Naive thymus-derived CD4-positive, alpha-beta T cell (primary cell): ENCODE data around the gene KCNA1. TPM values are rescaled to one million over a fixed set of nuclear protein-coding genes. Genes with fewer than 3 reads are reported as not detected.
A peak's percentile ranks its signal among the peaks of the same experiment; 100 is the strongest.

Experiments used
- ATAC-seq: fragments of 150-1000 bp; cut with Tn5 transposase; 2 replicates; pipeline ENCODE4 v1.10.0; 2021; ENCODE audit warnings: mild to moderate bottlenecking, moderate library complexity
- CTCF ChIA-PET: fragments of 350-600 bp; sonication (Branson Sonifier 250); formaldehyde crosslinking; loops from one replicate; lab custom pipeline; 2021; ENCODE audit warnings: antibody characterized with exemption; lab: Charles Lee
- POLR2A ChIA-PET: fragments of 350-600 bp; sonication (Branson Sonifier 250); formaldehyde crosslinking; loops from one replicate; lab custom pipeline; 2021; ENCODE audit warnings: antibody characterized with exemption, inconsistent platforms; lab: Charles Lee
- DNase-seq, 9 donors: peaks; one replicate each; pipeline versions ENCODE4 v3.0.0 to v3.0.0-alpha.2; 2020 to 2022; ENCODE audit warnings: mixed read lengths in 1 of 9
- H3K27ac ChIP-seq: one replicate; pipeline ENCODE4 v1.7.0; 2013; ENCODE audit warnings: mild to moderate bottlenecking, low read depth, low read length, moderate library complexity
- H3K27me3 ChIP-seq, 2 donors: one replicate each; pipeline ENCODE4 v1.7.0; 2013; ENCODE audit warnings: low read length in 2 of 2, mild to moderate bottlenecking in 2 of 2, moderate library complexity in 2 of 2; ENCODE audit not compliant: control insufficient read depth in 2 of 2, insufficient read depth in 2 of 2
- H3K36me3 ChIP-seq, 3 experiments: 1 replicate in 2 of 3; 2 replicates in 1 of 3; pipeline ENCODE4 v1.7.0; 2013; ENCODE audit warnings: low read length in 3 of 3, mild to moderate bottlenecking in 3 of 3, moderate library complexity in 1 of 3; ENCODE audit not compliant: insufficient read depth in 3 of 3, control insufficient read depth in 2 of 3
- H3K4me1 ChIP-seq, 2 donors: one replicate each; pipeline ENCODE4 v1.7.0; 2013; ENCODE audit warnings: low read length in 2 of 2, mild to moderate bottlenecking in 2 of 2, moderate library complexity in 1 of 2; ENCODE audit not compliant: control insufficient read depth in 2 of 2, insufficient read depth in 2 of 2
- H3K4me3 ChIP-seq: 2 replicates; pipeline ENCODE4 v1.7.0; 2013; ENCODE audit warnings: mild to moderate bottlenecking, low read length
- H3K9me3 ChIP-seq, 3 experiments: 1 replicate in 2 of 3; 2 replicates in 1 of 3; pipeline ENCODE4 v1.7.0; 2013; ENCODE audit warnings: low read length in 3 of 3; ENCODE audit not compliant: control insufficient read depth in 2 of 3
- H3K27ac Mint-ChIP-seq, 9 donors: one replicate each; pipeline ENCODE4 v1.8.0; 2020 to 2022; ENCODE audit warnings: mixed read lengths in 9 of 9, mild to moderate bottlenecking in 8 of 9, moderate library complexity in 5 of 9, inconsistent platforms in 2 of 9
- H3K27me3 Mint-ChIP-seq, 5 donors: one replicate each; pipeline ENCODE4 v1.8.0; 2021 to 2022; ENCODE audit warnings: mixed read lengths in 5 of 5, mild to moderate bottlenecking in 1 of 5
- H3K36me3 Mint-ChIP-seq, 5 donors: one replicate each; pipeline ENCODE4 v1.8.0; 2020 to 2022; ENCODE audit warnings: mixed read lengths in 5 of 5, mild to moderate bottlenecking in 3 of 5, inconsistent platforms in 1 of 5
- H3K4me1 Mint-ChIP-seq, 7 donors: one replicate each; pipeline ENCODE4 v1.8.0; 2020 to 2022; ENCODE audit warnings: mixed read lengths in 7 of 7, mild to moderate bottlenecking in 3 of 7, inconsistent platforms in 1 of 7
- H3K4me3 Mint-ChIP-seq, 10 donors: one replicate each; pipeline ENCODE4 v1.8.0; 2020 to 2022; ENCODE audit warnings: mild to moderate bottlenecking in 10 of 10, mixed read lengths in 10 of 10, moderate library complexity in 6 of 10, inconsistent platforms in 2 of 10
- H3K9me3 Mint-ChIP-seq, 11 donors: one replicate each; pipeline ENCODE4 v1.8.0; 2020 to 2022; ENCODE audit warnings: mixed read lengths in 11 of 11, mild to moderate bottlenecking in 4 of 11, inconsistent platforms in 1 of 11, moderate library complexity in 1 of 11
- intact Hi-C, 2 donors: fragments of 100-400 bp; cut with micrococcal nuclease; formaldehyde crosslinking; loops; one replicate each; pipeline ENCODE4 v1.15.1; 2023
- polyA plus RNA-seq, 2 donors: library from polyadenylated mRNA; unstranded; fragments of 300-500 nt; fragmentation: Illumina TruSeq; gene quantifications; one replicate each; pipeline ENCODE4 v1.2.3, GENCODE V29; 2021
- total RNA-seq, 6 experiments: library from RNA in 5 of 6; stranded (reverse) in 5 of 6; gene quantifications; 1 replicate in 5 of 6; 2 replicates in 1 of 6; pipeline ENCODE4 v1.2.3 and lab custom pipeline; 2021 to 2026

KCNA1 gene
- total and polyA plus RNA-seq, 7 experiments from 2014 or later, result not detected

DNA sequence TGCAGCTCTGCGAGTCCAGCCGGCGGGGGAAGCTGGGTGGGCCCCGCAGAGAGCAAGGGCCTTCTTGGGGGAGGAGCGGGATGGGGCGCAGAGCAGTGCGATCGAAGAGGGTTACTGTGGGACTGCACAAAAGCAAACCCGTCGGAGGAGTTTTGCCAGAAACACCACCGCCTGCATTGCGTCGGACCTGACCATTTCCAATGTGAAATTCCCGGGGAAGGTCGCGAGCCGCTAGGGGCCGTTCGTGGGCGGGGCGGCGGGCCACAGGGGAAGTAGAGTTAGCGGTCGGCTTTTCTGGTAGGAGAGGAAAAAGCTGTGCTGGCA is 333 bp upstream of the KCNA1 start:
- Histone ChIP-seq H3K4me1 (peaks cover 0 to 3% of the 10 kb centered on the region in 2 donors), H3K9me3 (no peaks in the 10 kb centered on the region), H3K36me3 (no peaks in the 10 kb centered on the region), H3K27ac (no peak overlapping the region), H3K4me3 (no peak overlapping the region), H3K27me3 (peaks cover 0 to 14% of the 10 kb centered on the region in 2 donors)
- H3K27ac Mint-ChIP-seq, result no peak overlapping the region
- ChIA-PET CTCF (no interaction called here), POLR2A (no interaction called here)
- DNase-seq (peak in 1 of 9 donors; percentile 30), ATAC-seq (no peak)
- peak overlapping the region in 8 of 10 donors; percentile 17 to 87 (median 42) for H3K4me3 Mint-ChIP-seq
- H3K4me1 Mint-ChIP-seq, result peaks cover 7 to 20% (median 11%) of the 10 kb centered on the region in 7 donors
- H3K27me3 Mint-ChIP-seq, result peaks cover 23 to 56% (median 28%) of the 10 kb centered on the region in 5 donors
- H3K36me3 Mint-ChIP-seq, result peaks cover 0 to 5% (median 4%) of the 10 kb centered on the region in 5 donors
- H3K9me3 Mint-ChIP-seq, result peaks cover 0 to 8% (median 2%) of the 10 kb centered on the region in 11 donors
- intact Hi-C loops, result no loop called here

DNA sequence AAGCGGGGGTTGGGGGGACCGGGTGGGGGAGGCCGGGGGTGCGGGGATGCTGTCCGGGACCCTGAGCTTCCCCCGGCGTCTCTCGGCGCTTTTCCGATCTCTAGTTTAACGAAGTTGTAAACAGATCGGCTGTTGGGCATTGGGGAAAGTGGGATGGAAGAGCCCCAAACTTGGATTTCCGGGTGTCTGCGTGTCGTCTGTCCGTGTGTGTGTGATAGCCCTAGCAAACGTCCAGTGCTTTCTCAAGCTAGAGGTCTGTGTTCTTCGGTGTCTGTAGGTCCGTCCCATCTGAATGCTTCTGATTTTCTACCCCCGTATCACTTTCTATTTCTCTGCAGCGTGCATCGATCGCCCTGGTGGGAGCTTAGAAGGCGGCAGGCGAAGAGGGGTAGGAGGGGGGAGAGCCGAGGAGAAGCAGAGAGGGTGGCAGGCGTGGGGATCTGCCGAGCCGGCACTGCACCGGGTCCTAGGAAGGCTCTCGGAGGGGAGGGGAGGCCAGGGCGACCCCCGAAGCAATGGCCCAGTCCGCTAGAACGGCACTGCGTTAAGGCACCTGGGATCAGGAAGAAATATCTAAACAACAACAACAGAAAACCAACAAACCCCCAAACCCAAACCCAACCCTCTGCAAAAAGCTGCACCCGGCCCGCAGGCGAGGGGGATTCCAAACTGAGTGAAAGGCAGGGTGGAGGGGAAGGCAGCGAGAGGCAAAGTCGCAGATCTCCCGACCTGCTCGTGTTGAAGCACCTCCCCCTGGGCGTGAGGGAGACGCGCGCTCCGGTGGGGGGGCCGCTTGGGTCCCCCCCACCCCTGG is 1.0 kb downstream of the KCNA1 start:
- no peak for DNase-seq
- intact Hi-C loops, result loop anchor here in 1 of 2 donors (5.0 kb wide), 1 partner anchor 53 kb away; no protein-coding TSS in a partner anchor
- peaks cover 0 to 8% (median 2%) of the 10 kb centered on the region in 11 donors for H3K9me3 Mint-ChIP-seq
- peak overlapping the region in 9 of 10 donors; percentile 78 to 94 (median 89) for H3K4me3 Mint-ChIP-seq
- peaks cover 7 to 20% (median 11%) of the 10 kb centered on the region in 7 donors for H3K4me1 Mint-ChIP-seq
- ChIA-PET POLR2A (no interaction called here), CTCF (no interaction called here)
- peak overlapping the region in 1 of 9 donors; percentile 34 for H3K27ac Mint-ChIP-seq
- H3K36me3 Mint-ChIP-seq, result peaks cover 0 to 5% (median 4%) of the 10 kb centered on the region in 5 donors
- Histone ChIP-seq H3K9me3 (no peaks in the 10 kb centered on the region), H3K4me3 (peak overlapping the region; percentile 43), H3K36me3 (no peaks in the 10 kb centered on the region), H3K27ac (no peak overlapping the region), H3K27me3 (peaks cover 0 to 14% of the 10 kb centered on the region in 2 donors), H3K4me1 (peaks cover 0 to 3% of the 10 kb centered on the region in 2 donors)
- ATAC-seq, result peak; percentile 36
- peaks cover 30 to 65% (median 42%) of the 10 kb centered on the region in 5 donors for H3K27me3 Mint-ChIP-seq

DNA sequence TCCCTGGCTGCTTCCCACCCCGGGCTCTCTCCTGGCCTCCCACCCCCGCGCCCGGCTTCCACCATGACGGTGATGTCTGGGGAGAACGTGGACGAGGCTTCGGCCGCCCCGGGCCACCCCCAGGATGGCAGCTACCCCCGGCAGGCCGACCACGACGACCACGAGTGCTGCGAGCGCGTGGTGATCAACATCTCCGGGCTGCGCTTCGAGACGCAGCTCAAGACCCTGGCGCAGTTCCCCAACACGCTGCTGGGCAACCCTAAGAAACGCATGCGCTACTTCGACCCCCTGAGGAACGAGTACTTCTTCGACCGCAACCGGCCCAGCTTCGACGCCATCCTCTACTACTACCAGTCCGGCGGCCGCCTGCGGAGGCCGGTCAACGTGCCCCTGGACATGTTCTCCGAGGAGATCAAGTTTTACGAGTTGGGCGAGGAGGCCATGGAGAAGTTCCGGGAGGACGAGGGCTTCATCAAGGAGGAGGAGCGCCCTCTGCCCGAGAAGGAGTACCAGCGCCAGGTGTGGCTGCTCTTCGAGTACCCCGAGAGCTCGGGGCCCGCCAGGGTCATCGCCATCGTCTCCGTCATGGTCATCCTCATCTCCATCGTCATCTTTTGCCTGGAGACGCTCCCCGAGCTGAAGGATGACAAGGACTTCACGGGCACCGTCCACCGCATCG is 1.8 kb downstream of the KCNA1 start:
- H3K36me3 ChIP-seq, result no peaks in the 10 kb centered on the region
- intact Hi-C loops, result loop anchor here in 1 of 2 donors (5.0 kb wide), 1 partner anchor 54 kb away; no protein-coding TSS in a partner anchor
- H3K27me3 ChIP-seq, result peaks cover 0 to 14% of the 10 kb centered on the region in 2 donors
- peaks cover 31 to 73% (median 49%) of the 10 kb centered on the region in 5 donors for H3K27me3 Mint-ChIP-seq
- CTCF ChIA-PET, result no interaction called here
- POLR2A ChIA-PET, result no interaction called here
- peaks cover 0 to 8% (median 2%) of the 10 kb centered on the region in 11 donors for H3K9me3 Mint-ChIP-seq
- no peak overlapping the region for H3K27ac Mint-ChIP-seq
- H3K4me3 ChIP-seq, result no peak overlapping the region
- ATAC-seq (no peak), DNase-seq (no peak)
- H3K36me3 Mint-ChIP-seq, result peaks cover 0 to 5% (median 4%) of the 10 kb centered on the region in 5 donors
- peak overlapping the region in 9 of 10 donors; percentile 36 to 80 (median 75) for H3K4me3 Mint-ChIP-seq
- H3K27ac ChIP-seq, result no peak overlapping the region
- no peaks in the 10 kb centered on the region for H3K9me3 ChIP-seq
- H3K4me1 Mint-ChIP-seq, result peaks cover 7 to 20% (median 11%) of the 10 kb centered on the region in 7 donors
- H3K4me1 ChIP-seq, result peaks cover 0 to 3% of the 10 kb centered on the region in 2 donors

DNA sequence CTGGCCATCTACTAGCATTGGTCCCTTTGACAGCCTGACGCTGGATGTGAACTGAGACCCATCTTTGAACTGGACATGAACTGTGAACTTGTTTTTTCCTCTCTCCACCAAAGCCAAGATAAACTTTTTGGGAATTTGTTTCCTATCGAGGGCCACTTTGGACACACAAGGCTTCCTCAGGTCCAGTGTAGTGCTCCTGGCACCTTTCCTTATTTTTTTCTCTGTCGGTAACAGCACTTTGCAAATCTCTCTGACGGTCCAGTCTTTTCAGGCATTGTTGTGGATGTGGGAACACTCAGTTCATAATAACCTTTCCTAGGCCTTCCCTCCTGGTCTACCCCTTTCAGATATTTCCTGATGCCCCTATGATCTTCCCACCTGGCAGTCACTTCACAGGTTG is 5.0 kb downstream of the KCNA1 start:
- POLR2A ChIA-PET, result no interaction called here
- Histone ChIP-seq H3K9me3 (no peaks in the 10 kb centered on the region), H3K36me3 (no peaks in the 10 kb centered on the region), H3K27me3 (peaks cover 0 to 3% of the 10 kb centered on the region in 2 donors), H3K4me3 (no peak overlapping the region), H3K4me1 (no peaks in the 10 kb centered on the region), H3K27ac (no peak overlapping the region)
- no peak for DNase-seq
- CTCF ChIA-PET, result no interaction called here
- intact Hi-C loops, result loop anchor here in 1 of 2 donors (5.0 kb wide), 1 partner anchor 57 kb away; no protein-coding TSS in a partner anchor
- no peak for ATAC-seq
- Mint-ChIP-seq H3K9me3 (peaks cover 0 to 8% (median 2%) of the 10 kb centered on the region in 11 donors), H3K36me3 (peaks cover 0 to 5% (median 4%) of the 10 kb centered on the region in 5 donors), H3K27ac (no peak overlapping the region), H3K4me1 (peaks cover 5 to 19% (median 15%) of the 10 kb centered on the region in 7 donors), H3K27me3 (peaks cover 40 to 88% (median 56%) of the 10 kb centered on the region in 5 donors), H3K4me3 (no peak overlapping the region)

DNA sequence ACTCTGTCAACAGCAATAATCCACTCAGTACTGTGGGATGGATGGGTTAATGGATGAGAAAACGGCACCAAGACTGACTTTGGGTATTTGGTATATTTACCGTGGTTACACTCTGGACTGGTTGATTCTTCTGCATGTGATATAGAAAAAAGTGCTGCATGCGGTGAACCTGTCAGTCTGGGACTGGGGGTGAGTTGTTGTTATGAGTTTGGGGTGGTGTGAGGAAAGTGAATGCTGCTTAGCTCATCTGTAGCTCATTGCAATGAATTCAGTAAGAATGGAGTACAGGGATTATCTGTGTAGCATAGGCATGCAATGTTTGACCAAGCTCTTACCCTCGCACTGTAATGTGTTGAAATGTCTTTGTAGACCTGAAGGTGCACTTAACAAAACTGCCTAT is 6.0 kb downstream of the KCNA1 start:
- H3K4me1 ChIP-seq, result no peaks in the 10 kb centered on the region
- DNase-seq, result no peak
- Mint-ChIP-seq H3K4me1 (peaks cover 2 to 15% (median 11%) of the 10 kb centered on the region in 7 donors), H3K36me3 (peaks cover 0 to 5% (median 4%) of the 10 kb centered on the region in 5 donors), H3K27me3 (peaks cover 36 to 86% (median 52%) of the 10 kb centered on the region in 5 donors), H3K27ac (no peak overlapping the region), H3K4me3 (no peak overlapping the region), H3K9me3 (peaks cover 0 to 8% (median 2%) of the 10 kb centered on the region in 11 donors)
- H3K27me3 ChIP-seq, result no peaks in the 10 kb centered on the region
- no peak overlapping the region for H3K27ac ChIP-seq
- no peak for ATAC-seq
- ChIA-PET POLR2A (no interaction called here), CTCF (no interaction called here)
- no peaks in the 10 kb centered on the region for H3K9me3 ChIP-seq
- no peaks in the 10 kb centered on the region for H3K36me3 ChIP-seq
- no peak overlapping the region for H3K4me3 ChIP-seq
- intact Hi-C loops, result no loop called here

DNA sequence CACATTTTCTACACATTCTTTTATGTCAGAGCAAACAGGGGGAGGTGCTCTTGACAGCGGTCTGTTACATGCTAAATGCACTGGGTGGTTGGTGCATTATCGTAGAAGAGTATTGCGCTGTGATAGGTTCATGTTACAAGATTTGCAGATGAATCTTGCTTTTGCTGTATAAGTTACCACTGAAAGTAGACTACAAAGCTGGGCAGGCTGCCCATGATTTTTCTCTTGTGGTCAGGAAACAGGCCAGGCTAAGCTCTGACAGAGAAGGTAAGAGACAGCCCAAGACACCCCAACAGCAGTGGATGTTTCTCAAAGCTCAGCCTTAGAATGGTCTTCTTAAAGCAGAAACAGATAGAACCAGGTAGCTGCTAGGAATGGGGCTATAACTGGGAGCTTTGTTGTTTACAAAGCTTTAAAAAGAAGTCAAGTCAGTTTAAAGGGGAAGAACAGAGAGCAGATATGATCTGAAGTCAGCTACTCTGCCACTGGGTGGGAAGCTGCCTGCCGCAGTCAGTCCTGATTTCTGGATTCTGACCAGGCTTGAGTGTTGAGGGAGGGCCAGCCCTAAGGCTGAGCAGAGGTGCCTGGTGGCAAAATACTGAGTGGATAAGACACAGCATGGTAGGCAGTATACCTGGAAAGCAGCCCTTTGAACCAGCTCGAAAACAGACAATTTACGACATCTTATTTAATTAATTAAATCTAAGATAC is 9.4 kb downstream of the KCNA1 start:
- Histone ChIP-seq H3K36me3 (no peaks in the 10 kb centered on the region), H3K4me3 (no peak overlapping the region), H3K27me3 (no peaks in the 10 kb centered on the region), H3K9me3 (no peaks in the 10 kb centered on the region), H3K27ac (no peak overlapping the region), H3K4me1 (no peaks in the 10 kb centered on the region)
- ChIA-PET POLR2A (no interaction called here), CTCF (no interaction called here)
- H3K4me3 Mint-ChIP-seq, result no peak overlapping the region
- no peak overlapping the region for H3K27ac Mint-ChIP-seq
- H3K4me1 Mint-ChIP-seq, result peaks cover 0 to 7% (median 0%) of the 10 kb centered on the region in 7 donors
- no peak for ATAC-seq
- intact Hi-C loops, result no loop called here
- no peaks in the 10 kb centered on the region for H3K9me3 Mint-ChIP-seq
- peaks cover 25 to 77% (median 47%) of the 10 kb centered on the region in 5 donors for H3K27me3 Mint-ChIP-seq
- DNase-seq, result no peak
- H3K36me3 Mint-ChIP-seq, result no peaks in the 10 kb centered on the region
